Measurements from ENCODE around the gene RARRES2.
"Not testable (repeated sequence)": the region's sequence is repeated elsewhere in the genome, so short reads cannot be mapped to it uniquely, and the experiment has no call there.

RARRES2 gene

GRCh38 chr7:150288816-150289215 is 52.6 kb downstream of the RARRES2 start:
- DNase-seq (ENCODE audit: low read depth) = not testable (repeated sequence)
